AG20443 (cell line): ENCODE data around the gene CDKN2B-AS1.
A peak's percentile ranks its signal among the peaks of the same experiment; 100 is the strongest.

Experiments
- DNase-seq: peaks from one replicate; pipeline ENCODE4 v3.0.0; 2012; ENCODE audit warnings: low spot score, mixed read lengths

Gene CDKN2B-AS1

GRCh38 chr9:22157276-22157675, 162.7 kb downstream of the CDKN2B-AS1 start:
- no peak for DNase-seq

GRCh38 chr9:22157828-22158227, 163.2 kb downstream of the CDKN2B-AS1 start:
- DNase-seq, result no peak

GRCh38 chr9:22158271-22158670, 163.7 kb downstream of the CDKN2B-AS1 start:
- DNase-seq, result no peak

GRCh38 chr9:22158927-22159346, 164.3 kb downstream of the CDKN2B-AS1 start:
- no peak for DNase-seq

GRCh38 chr9:22159586-22159985, 165.0 kb downstream of the CDKN2B-AS1 start:
- DNase-seq, result no peak

GRCh38 chr9:22160221-22160620, 165.6 kb downstream of the CDKN2B-AS1 start:
- DNase-seq, result peak; percentile 22

GRCh38 chr9:22165144-22165543, 170.6 kb downstream of the CDKN2B-AS1 start:
- DNase-seq, result peak; percentile 18

- no peak for DNase-seq
These were observed 174.7 kb downstream of the CDKN2B-AS1 start for GRCh38 chr9:22169243-22169642.

DNA sequence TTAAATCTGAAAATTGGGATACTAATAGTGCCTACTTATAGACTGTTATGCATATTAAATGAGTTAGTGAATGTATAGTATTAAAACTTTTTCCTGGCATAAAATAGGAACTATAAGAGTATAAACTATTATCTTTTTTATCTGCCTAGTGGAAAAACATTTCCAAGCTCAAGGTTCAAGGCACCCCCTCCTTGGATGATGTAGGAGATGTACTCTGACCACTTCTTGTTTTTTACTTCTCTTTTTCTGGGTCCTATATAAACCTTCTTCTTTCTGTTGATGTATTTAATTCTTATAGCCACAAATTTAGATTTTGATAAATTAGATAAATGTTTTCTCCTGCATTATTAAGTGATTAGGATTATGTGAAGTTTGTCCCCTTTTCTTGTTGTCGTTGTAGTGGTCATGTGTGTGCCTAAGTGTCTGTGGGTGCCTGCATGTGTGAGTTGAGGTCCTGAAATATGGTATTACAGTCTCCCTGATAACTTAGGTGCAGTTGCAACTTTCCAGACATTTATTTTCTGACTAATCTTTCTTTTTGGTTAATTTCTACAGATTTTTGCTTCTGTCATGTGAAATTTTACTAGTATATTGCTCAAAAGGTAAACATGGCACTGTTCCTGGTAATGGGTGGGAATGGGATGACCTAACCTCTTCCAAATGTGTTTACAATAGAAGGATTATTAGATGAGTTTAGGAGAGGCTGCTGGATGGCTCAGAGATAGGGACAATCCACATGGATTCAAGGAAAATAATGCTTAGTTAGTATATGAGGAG, 175.3 kb downstream of the CDKN2B-AS1 start:
- peak; percentile 65 for DNase-seq
